Mucosa of descending colon (tissue), 3 donors: ENCODE measurements around the gene DYNC1H1. TPM values are rescaled to one million over a fixed set of nuclear protein-coding genes. Genes with fewer than 3 reads are reported as not detected.

Source experiments
- ATAC-seq: fragments of 200-7000 bp; cut with Tn5 transposase; one replicate; pipeline ENCODE4 v1.9.1; 2020; ENCODE audit warnings: mild to moderate bottlenecking, moderate library complexity
- DNase-seq, 3 donors: peaks; one replicate each; pipeline ENCODE4 v3.0.0-alpha.2; 2020
- H3K36me3 ChIP-seq: fragments of 200-600 bp; one replicate; pipeline ENCODE4 v1.8.0; 2021; ENCODE audit warnings: low read depth, mild to moderate bottlenecking
- H3K4me1 ChIP-seq: fragments of 200-600 bp; one replicate; pipeline ENCODE4 v1.8.0; 2021; ENCODE audit warnings: low read depth, mild to moderate bottlenecking
- H3K4me3 ChIP-seq: fragments of 200-600 bp; one replicate; pipeline ENCODE4 v1.8.0; 2021; ENCODE audit warnings: mild to moderate bottlenecking
- H3K9me3 ChIP-seq: fragments of 200-600 bp; one replicate; pipeline ENCODE4 v1.8.0; 2021; ENCODE audit warnings: mild to moderate bottlenecking
- intact Hi-C, 2 donors: fragments of 100-400 bp; cut with DNase I in 1 of 2; cut with micrococcal nuclease in 1 of 2; formaldehyde crosslinking; loops; one replicate each; pipeline versions ENCODE4 v1.11.0 to v1.11.1; 2022; cut with DNase I, micrococcal nuclease
- long read RNA-seq, 2 donors: library from polyadenylated mRNA; unstranded; transcript quantifications; one replicate each; pipeline ENCODE4 v2.0.0, GENCODE V29; 2019 to 2021
- total RNA-seq, 3 donors: library from RNA; stranded (reverse); fragmentation: NEBNext Ultra II Directional in 2 of 3; extraction: Animal tissue kit (Norgen Biotek cat#: 25700) in 2 of 3; gene quantifications; one replicate each; pipeline versions ENCODE4 v1.2.1 to v1.2.4, GENCODE V29; 2021 to 2023
- TF ChIP-seq, protein P1 (sequence below): fragments of 200-600 bp; IDR thresholded peaks from one replicate; pipeline ENCODE4 v1.8.0; 2022; ENCODE audit warnings: antibody characterized with exemption, mild to moderate bottlenecking
- donor health status: DM: no; HTN: no; CAD: no; lungs with moderate emphysema.
- donor health status: DM: no; HTN: no; CAD: no.
- donor health status: DM: no; HTN: yes; CAD: no.

Gene DYNC1H1
- 100 to 1,000 TPM; 403 to 547 (median 409) TPM for total RNA-seq
- long read RNA-seq, donor 1, partial matches to known transcripts = 77 of 79 reads
- long read RNA-seq, donor 1, other reads (novel, unspliced or antisense) = 1 of 79 reads
- long read RNA-seq, donor 2, partial matches to known transcripts = 50 of 51 reads
- long read RNA-seq, donor 2, other reads (novel, unspliced or antisense) = 1 of 51 reads

DNA sequence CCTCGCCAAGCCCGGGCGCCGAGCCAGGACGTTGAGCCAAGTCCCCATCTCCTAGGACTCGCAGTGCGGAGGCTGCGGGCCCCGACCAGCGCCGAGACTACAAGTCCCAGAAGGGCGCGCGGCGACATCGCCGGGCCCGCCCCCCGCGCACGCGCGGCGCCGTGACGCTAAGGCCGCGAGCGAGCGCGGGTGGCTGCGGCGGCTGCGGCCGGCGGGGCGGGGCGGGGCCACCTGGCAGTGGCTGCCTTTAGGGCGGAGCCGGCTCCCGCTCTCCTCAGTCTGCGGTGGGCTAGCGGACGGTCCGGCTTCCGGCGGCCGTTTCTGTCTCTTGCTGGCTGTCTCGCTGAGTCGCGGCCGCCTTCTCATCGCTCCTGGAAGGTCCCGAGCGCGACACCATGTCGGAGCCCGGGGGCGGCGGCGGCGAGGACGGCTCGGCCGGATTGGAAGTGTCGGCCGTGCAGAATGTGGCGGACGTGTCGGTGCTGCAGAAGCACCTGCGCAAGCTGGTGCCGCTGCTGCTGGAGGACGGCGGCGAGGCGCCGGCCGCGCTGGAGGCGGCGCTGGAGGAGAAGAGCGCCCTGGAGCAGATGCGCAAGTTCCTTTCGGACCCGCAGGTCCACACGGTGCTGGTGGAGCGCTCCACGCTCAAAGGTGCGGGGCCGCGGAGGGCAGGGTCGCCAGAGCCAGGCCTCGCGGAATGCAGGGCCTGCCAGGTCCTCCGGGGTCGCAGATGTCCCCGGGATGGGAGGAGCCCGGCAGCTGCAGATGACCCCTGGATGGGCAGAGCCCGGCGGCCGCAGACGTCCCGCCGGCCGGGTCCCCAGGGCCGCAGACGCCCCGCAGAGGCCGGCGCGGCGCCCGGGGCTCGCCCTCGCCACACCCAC, at the start of gene DYNC1H1:
DYNC1H1 (plus strand) TSS at position 277 of the 884 bp plus-strand sequence; CDS start at position 396, 119 bp downstream.
- Histone ChIP-seq H3K9me3 (no peaks in the 10 kb centered on the region), H3K36me3 (no peaks in the 10 kb centered on the region), H3K4me1 (peaks cover 27% of the 10 kb centered on the region), H3K4me3 (peak within 1 kb of the TSS; percentile 94)
- TF ChIP-seq, protein P1, sequence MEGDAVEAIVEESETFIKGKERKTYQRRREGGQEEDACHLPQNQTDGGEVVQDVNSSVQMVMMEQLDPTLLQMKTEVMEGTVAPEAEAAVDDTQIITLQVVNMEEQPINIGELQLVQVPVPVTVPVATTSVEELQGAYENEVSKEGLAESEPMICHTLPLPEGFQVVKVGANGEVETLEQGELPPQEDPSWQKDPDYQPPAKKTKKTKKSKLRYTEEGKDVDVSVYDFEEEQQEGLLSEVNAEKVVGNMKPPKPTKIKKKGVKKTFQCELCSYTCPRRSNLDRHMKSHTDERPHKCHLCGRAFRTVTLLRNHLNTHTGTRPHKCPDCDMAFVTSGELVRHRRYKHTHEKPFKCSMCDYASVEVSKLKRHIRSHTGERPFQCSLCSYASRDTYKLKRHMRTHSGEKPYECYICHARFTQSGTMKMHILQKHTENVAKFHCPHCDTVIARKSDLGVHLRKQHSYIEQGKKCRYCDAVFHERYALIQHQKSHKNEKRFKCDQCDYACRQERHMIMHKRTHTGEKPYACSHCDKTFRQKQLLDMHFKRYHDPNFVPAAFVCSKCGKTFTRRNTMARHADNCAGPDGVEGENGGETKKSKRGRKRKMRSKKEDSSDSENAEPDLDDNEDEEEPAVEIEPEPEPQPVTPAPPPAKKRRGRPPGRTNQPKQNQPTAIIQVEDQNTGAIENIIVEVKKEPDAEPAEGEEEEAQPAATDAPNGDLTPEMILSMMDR = no peak
- intact Hi-C loops = loop anchor here (2.0 to 5.0 kb wide), 3 partner anchors 16 to 257 kb away; no protein-coding TSS in a partner anchor
- ATAC-seq (peak; percentile 95), DNase-seq (peak; percentile 90 to 94 (median 94))

DNA sequence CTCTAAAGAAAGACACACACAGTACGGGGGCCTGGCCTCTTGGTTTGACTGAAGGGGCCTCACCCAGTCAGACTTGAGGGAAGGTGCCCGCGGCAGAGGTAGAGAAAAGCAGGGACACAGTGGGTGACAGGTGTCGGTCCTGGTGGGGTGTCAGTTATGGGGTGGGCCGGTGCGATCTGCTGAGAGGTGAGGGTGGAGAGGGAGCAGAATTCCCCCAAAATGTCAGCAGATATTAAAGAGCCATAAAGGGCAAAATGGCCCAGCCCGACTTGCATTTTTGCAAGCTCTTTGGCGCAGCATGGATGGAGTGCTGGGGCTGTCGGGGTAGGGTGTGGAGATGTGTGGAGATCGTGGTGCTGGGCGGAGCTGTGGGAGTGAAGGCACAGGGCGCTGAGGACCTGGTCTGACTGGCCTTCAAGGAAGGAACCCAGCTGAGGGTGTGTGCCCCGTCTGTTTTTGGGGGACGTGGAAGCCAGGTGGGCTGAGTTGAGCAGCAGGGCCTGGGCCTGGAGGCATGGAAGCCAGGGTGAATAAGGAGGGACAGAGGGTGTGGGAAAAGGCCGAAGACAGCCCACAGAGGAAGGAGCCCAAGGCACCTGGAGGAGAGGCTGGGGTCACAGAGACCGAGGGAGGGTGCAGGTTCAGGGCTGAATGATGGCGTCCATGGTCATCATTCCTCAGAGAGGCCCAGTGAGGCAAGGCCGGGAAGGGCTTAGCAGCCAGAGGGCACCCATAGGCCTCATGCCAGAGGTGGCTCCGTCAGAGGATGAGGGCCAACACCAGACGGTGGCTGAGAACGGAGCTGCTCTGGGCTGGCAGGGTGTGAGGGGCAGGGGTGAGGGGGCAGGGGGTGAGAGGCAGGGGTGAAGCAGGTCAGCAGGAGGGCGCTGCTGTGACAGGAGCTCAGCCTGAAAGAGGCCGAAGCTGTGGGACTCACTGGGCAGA, 48.2 kb upstream of the DYNC1H1 start:
- DNase-seq (no peak), ATAC-seq (no peak)
- TF ChIP-seq, protein P1 = no peak
- H3K4me1 ChIP-seq = no peaks in the 10 kb centered on the region
- H3K36me3 ChIP-seq = no peaks in the 10 kb centered on the region
- no peak overlapping the region for H3K4me3 ChIP-seq
- no peaks in the 10 kb centered on the region for H3K9me3 ChIP-seq
- intact Hi-C loops = no loop called here

- intact Hi-C loops = no loop called here
- H3K36me3 ChIP-seq = no peaks in the 10 kb centered on the region
- ATAC-seq = peak; percentile 24
- H3K9me3 ChIP-seq = no peaks in the 10 kb centered on the region
- no peaks in the 10 kb centered on the region for H3K4me1 ChIP-seq
- DNase-seq = no peak
- no peak overlapping the region for H3K4me3 ChIP-seq
- TF ChIP-seq, protein P1 = no peak
These were observed 47.5 kb upstream of the DYNC1H1 start for GRCh38 chr14:101916816-101917412.

DNA sequence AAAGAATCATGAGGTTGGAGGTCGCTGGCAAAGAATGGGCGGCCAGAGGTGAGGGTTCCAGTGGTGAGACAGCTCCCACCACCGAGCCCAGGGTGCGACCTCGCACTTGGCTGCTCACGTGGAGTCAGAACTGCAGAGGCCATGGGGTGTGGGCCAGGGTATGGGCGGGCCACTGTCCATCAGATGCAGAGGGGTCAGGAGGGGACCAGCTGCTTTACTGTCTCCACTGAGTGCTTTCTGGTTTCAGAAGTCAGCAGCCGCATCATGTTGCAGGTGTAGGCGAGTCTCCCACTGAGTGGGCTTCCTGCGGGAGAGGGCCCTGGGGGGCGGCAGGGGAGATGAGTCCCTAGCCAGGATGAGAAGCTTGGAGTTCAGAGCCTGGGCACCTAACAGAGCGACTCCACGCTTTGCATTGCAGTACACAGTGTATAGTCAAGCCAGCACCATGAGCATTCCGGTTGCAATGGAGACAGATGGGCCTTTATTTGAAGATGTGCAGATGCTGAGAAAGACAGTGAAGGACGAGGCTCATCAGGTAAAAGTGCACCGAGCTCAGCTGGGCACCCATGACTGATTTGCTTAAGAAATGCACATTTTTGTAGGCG, 46.9 kb upstream of the DYNC1H1 start:
- TF ChIP-seq, protein P1 = no peak
- intact Hi-C loops = no loop called here
- Histone ChIP-seq H3K9me3 (no peaks in the 10 kb centered on the region), H3K4me1 (no peaks in the 10 kb centered on the region), H3K4me3 (no peak overlapping the region), H3K36me3 (no peaks in the 10 kb centered on the region)
- DNase-seq (no peak), ATAC-seq (peak; percentile 11)
